ENCODE measurements around the gene SLC13A5.

DNA sequence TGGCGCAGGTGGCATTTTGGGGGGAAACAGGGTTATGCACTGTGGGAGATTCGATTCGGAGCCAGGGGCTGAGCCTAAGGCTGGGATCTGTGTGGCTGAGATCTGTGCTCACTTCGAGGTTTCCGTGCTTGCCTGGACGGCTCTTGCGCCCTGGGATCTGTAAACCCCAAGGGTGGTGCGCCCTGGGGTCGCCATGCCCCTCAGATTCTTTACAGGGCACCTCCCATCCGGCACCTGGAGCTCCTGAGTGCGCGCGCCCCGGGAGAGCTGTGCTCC, 377 bp downstream of the SLC13A5 start:
- TF ChIP-seq, protein P1, sequence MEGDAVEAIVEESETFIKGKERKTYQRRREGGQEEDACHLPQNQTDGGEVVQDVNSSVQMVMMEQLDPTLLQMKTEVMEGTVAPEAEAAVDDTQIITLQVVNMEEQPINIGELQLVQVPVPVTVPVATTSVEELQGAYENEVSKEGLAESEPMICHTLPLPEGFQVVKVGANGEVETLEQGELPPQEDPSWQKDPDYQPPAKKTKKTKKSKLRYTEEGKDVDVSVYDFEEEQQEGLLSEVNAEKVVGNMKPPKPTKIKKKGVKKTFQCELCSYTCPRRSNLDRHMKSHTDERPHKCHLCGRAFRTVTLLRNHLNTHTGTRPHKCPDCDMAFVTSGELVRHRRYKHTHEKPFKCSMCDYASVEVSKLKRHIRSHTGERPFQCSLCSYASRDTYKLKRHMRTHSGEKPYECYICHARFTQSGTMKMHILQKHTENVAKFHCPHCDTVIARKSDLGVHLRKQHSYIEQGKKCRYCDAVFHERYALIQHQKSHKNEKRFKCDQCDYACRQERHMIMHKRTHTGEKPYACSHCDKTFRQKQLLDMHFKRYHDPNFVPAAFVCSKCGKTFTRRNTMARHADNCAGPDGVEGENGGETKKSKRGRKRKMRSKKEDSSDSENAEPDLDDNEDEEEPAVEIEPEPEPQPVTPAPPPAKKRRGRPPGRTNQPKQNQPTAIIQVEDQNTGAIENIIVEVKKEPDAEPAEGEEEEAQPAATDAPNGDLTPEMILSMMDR (IDR thresholded peaks at IDR 0.05) = no peak
- no peak for TF ChIP-seq EZH2 (IDR thresholded peaks at IDR 0.05; ENCODE audit: borderline replicate concordance, insufficient read depth, low read depth, low read length, poor library complexity, severe bottlenecking)

Measured in B cell (primary cell).